IMR-90 (cell line): ENCODE results near the gene HMG20A. TPM values are rescaled to one million over a fixed set of nuclear protein-coding genes. Genes with fewer than 3 reads are reported as not detected.
A peak's percentile ranks its signal among the peaks of the same experiment; 100 is the strongest.

ENCODE experiments used
- ATAC-seq: fragments of 200-7000 bp; cut with Tn5 transposase; 2 replicates; pipeline ENCODE4 v1.9.1; 2020; ENCODE audit warnings: low read depth, mild to moderate bottlenecking, moderate library complexity
- BruUV-seq: library from RNA; stranded (reverse); fragments of 400-500 nt; replicated peaks from 2 replicates; lab custom pipeline; 2021; lab: Mats Ljungman, UMichigan
- CTCF ChIA-PET: fragments of 300-600 bp; formaldehyde crosslinking; extraction: SDS; loops from one replicate; lab custom pipeline; 2021; ENCODE audit warnings: antibody characterized with exemption; lab: Yijun Ruan, JAX
- POLR2A ChIA-PET: fragments of 300-600 bp; sonication (Branson Sonifier 250); formaldehyde crosslinking; loops from one replicate; lab custom pipeline; 2022; ENCODE audit warnings: antibody characterized with exemption; ENCODE audit not compliant: unreplicated experiment; lab: Charles Lee
- DNase-seq: peaks from one replicate; pipeline ENCODE4 v3.0.0; 2013
- H2AFZ ChIP-seq: replicated peaks from 2 replicates; pipeline ENCODE3; 2013; ENCODE audit warnings: low read length, mild to moderate bottlenecking; ENCODE audit not compliant: poor library complexity
- H2AK5ac ChIP-seq: 2 replicates; pipeline ENCODE4 v1.6.1; 2013; ENCODE audit warnings: low read depth, low read length, inconsistent platforms
- H2AK9ac ChIP-seq: replicated peaks from 2 replicates; pipeline ENCODE3; 2013; ENCODE audit warnings: mild to moderate bottlenecking, low read depth, low read length, moderate library complexity; ENCODE audit not compliant: poor library complexity
- H2BK120ac ChIP-seq: 2 replicates; pipeline ENCODE4 v1.6.1; 2013; ENCODE audit warnings: low read depth, low read length, inconsistent platforms
- H2BK15ac ChIP-seq: 3 replicates; pipeline ENCODE4 v1.6.1; 2013; ENCODE audit warnings: low read depth, low read length, inconsistent platforms
- H2BK20ac ChIP-seq: 2 replicates; pipeline ENCODE4 v1.6.1; 2013; ENCODE audit warnings: low read depth, mild to moderate bottlenecking, inconsistent platforms, low read length, moderate library complexity
- H2BK5ac ChIP-seq: 2 replicates; pipeline ENCODE4 v1.6.1; 2013; ENCODE audit warnings: mild to moderate bottlenecking, low read depth, low read length, inconsistent platforms; ENCODE audit not compliant: poor library complexity, severe bottlenecking
- H3K14ac ChIP-seq: replicated peaks from 2 replicates; pipeline ENCODE4 v1.6.1; 2013; ENCODE audit warnings: low read depth, low read length, inconsistent platforms
- H3K18ac ChIP-seq: 2 replicates; pipeline ENCODE4 v1.6.1; 2013; ENCODE audit warnings: low read depth, low read length, control low read depth
- H3K23ac ChIP-seq: 2 replicates; pipeline ENCODE4 v1.6.1; 2013; ENCODE audit warnings: low read depth, low read length, inconsistent platforms
- H3K27ac ChIP-seq: 2 replicates; pipeline ENCODE4 v1.5.1; 2013; ENCODE audit warnings: mild to moderate bottlenecking, control low read depth, low read length; ENCODE audit not compliant: insufficient read depth
- H3K27me3 ChIP-seq: 2 replicates; pipeline ENCODE4 v1.6.1; 2013; ENCODE audit warnings: low read length; ENCODE audit not compliant: control insufficient read depth, insufficient read depth
- H3K36me3 ChIP-seq: 2 replicates; pipeline ENCODE4 v1.6.1; 2013; ENCODE audit warnings: low read length, mixed read lengths; ENCODE audit not compliant: control insufficient read depth, insufficient read depth
- H3K4ac ChIP-seq: 2 replicates; pipeline ENCODE4 v1.6.1; 2013; ENCODE audit warnings: low read depth, low read length, inconsistent platforms
- H3K4me1 ChIP-seq: 2 replicates; pipeline ENCODE4 v1.6.1; 2013; ENCODE audit warnings: low read length, mixed read lengths; ENCODE audit not compliant: control insufficient read depth, insufficient read depth
- H3K4me2 ChIP-seq: 2 replicates; pipeline ENCODE4 v1.6.1; 2013; ENCODE audit warnings: low read depth, mild to moderate bottlenecking, control low read depth, low read length, moderate library complexity
- H3K4me3 ChIP-seq: 2 replicates; pipeline ENCODE4 v1.5.1; 2013; ENCODE audit warnings: low read depth, mild to moderate bottlenecking, control low read depth, low read length, moderate library complexity; ENCODE audit not compliant: insufficient read depth
- H3K56ac ChIP-seq: 2 replicates; pipeline ENCODE4 v1.6.1; 2013; ENCODE audit warnings: low read length, inconsistent platforms; ENCODE audit not compliant: insufficient read depth; ENCODE audit errors: extremely low read depth
- H3K79me1 ChIP-seq, 2 experiments: 2 replicates each; pipeline ENCODE4 v1.6.1; 2013; ENCODE audit warnings: low read length in 2 of 2, inconsistent platforms in 1 of 2, low read depth in 1 of 2
- H3K9ac ChIP-seq: 2 replicates; pipeline ENCODE4 v1.6.1; 2013; ENCODE audit warnings: low read depth, low read length, control low read depth
- H3K9me1 ChIP-seq: 2 replicates; pipeline ENCODE4 v1.6.1; 2013; ENCODE audit warnings: low read length, inconsistent platforms; ENCODE audit not compliant: insufficient read depth
- H3K9me3 ChIP-seq: 2 replicates; pipeline ENCODE4 v1.6.1; 2013; ENCODE audit warnings: low read length; ENCODE audit not compliant: control insufficient read depth, insufficient read depth
- H4K20me1 ChIP-seq: 2 replicates; pipeline ENCODE4 v1.6.1; 2013; ENCODE audit warnings: low read length, inconsistent platforms; ENCODE audit not compliant: insufficient read depth
- H4K5ac ChIP-seq: 2 replicates; pipeline ENCODE4 v1.6.1; 2013; ENCODE audit warnings: mild to moderate bottlenecking, low read depth, low read length, control low read depth
- H4K8ac ChIP-seq, 2 experiments: 2 replicates each; pipeline ENCODE4 v1.6.1; 2013; ENCODE audit warnings: low read depth in 2 of 2, low read length in 2 of 2, control low read depth in 1 of 2, inconsistent platforms in 1 of 2
- H4K91ac ChIP-seq: 2 replicates; pipeline ENCODE4 v1.6.1; 2013; ENCODE audit warnings: low read depth, low read length, inconsistent platforms; ENCODE audit not compliant: insufficient read depth
- CEBPB ChIP-seq: IDR thresholded peaks from 2 replicates; pipeline ENCODE4 v1.6.1; 2012; ENCODE audit warnings: low read depth, low read length, improper control_type of control experiment
- CHD1 ChIP-seq: IDR thresholded peaks from 2 replicates; pipeline ENCODE4 v1.6.1; 2012; ENCODE audit warnings: low read depth, low read length, improper control_type of control experiment
- ELK1 ChIP-seq: fragments of 150-350 bp; IDR thresholded peaks from 2 replicates; pipeline ENCODE4 v1.6.1; 2016; ENCODE audit warnings: low read depth, mild to moderate bottlenecking, low read length, moderate library complexity, borderline replicate concordance
- FOS ChIP-seq: fragments of 150-350 bp; IDR thresholded peaks from 2 replicates; pipeline ENCODE4 v1.6.1; 2016; ENCODE audit warnings: low read depth, low read length
- MAFK ChIP-seq: IDR thresholded peaks from 2 replicates; pipeline ENCODE4 v1.6.1; 2012; ENCODE audit warnings: low read depth, low read length, improper control_type of control experiment
- MAZ ChIP-seq: IDR thresholded peaks from 2 replicates; pipeline ENCODE4 v1.6.1; 2012; ENCODE audit warnings: low read depth, mild to moderate bottlenecking, low read length, improper control_type of control experiment, moderate library complexity, borderline replicate concordance
- MXI1 ChIP-seq: IDR thresholded peaks from 2 replicates; pipeline ENCODE4 v1.6.1; 2012; ENCODE audit warnings: low read depth, mild to moderate bottlenecking, low read length, moderate library complexity, borderline replicate concordance
- NFE2L2 ChIP-seq: fragments of 150-350 bp; IDR thresholded peaks from 2 replicates; pipeline ENCODE4 v1.6.1; 2016; ENCODE audit warnings: low read depth, mild to moderate bottlenecking, low read length
- POLR2A ChIP-seq: IDR thresholded peaks from 2 replicates; pipeline ENCODE4 v1.6.1; 2012; ENCODE audit warnings: mild to moderate bottlenecking, low read depth, low read length
- RAD21 ChIP-seq: IDR thresholded peaks from 2 replicates; pipeline ENCODE4 v1.6.1; 2012; ENCODE audit warnings: low read length, improper control_type of control experiment
- RCOR1 ChIP-seq: IDR thresholded peaks from 2 replicates; pipeline ENCODE4 v1.6.1; 2012; ENCODE audit warnings: mild to moderate bottlenecking, low read length, improper control_type of control experiment; ENCODE audit not compliant: insufficient replicate concordance
- SMC3 ChIP-seq: fragments of 150-350 bp; IDR thresholded peaks from 2 replicates; pipeline ENCODE4 v1.6.1; 2016; ENCODE audit warnings: low read depth, mild to moderate bottlenecking, antibody characterized with exemption, low read length, moderate library complexity
- WGBS, 2 experiments: methylation state at CpG; one replicate each; pipeline versions ENCODE4 v1.1.5 to v1.1.7; 2013; ENCODE audit warnings: missing lambda C conversion rate in 2 of 2; ENCODE audit not compliant: insufficient read length in 1 of 2; ENCODE audit errors: extremely low coverage in 2 of 2; 5-methylcytosine and 5-hydroxymethylcytosine counted together
- dilution Hi-C: fragments of 300-500 bp; cut with HindIII; formaldehyde crosslinking; loops from one replicate; pipeline ENCODE4 v1.14.3; 2018; ENCODE audit warnings: low sequenced_read_pairs; ENCODE audit not compliant: unreplicated experiment
- in situ Hi-C: fragments of 300-500 bp; cut with MboI; formaldehyde crosslinking; loops from 3 replicates; pipeline ENCODE4 v1.14.3; 2019; ENCODE audit warnings: low sequenced_read_pairs, inconsistent platforms, mixed read lengths
- intact Hi-C: fragments of 100-400 bp; cut with micrococcal nuclease; formaldehyde crosslinking; loops from 2 replicates; pipeline ENCODE4 v1.10.0; 2022
- polyA plus RNA-seq, 3 experiments: library from polyadenylated mRNA; depleted of rRNA; stranded (reverse); fragments of >200 nt; gene quantifications; 2 replicates each; pipeline ENCODE4 v1.2.3, GENCODE V29; 2012; ENCODE audit warnings: low replicate concordance in 1 of 3
- total RNA-seq: library from RNA; depleted of rRNA; stranded (reverse); fragments of >200 nt; gene quantifications from 2 replicates; pipeline ENCODE4 v1.2.3, GENCODE V29; 2012
- TF ChIP-seq, protein P1 (sequence below): conservative IDR thresholded peaks from 2 replicates; pipeline ENCODE4 v1.5.1; 2012; ENCODE audit warnings: mild to moderate bottlenecking, low read depth, low read length, improper control_type of control experiment
- TF ChIP-seq, protein P2 (sequence below): fragments of 150-350 bp; IDR thresholded peaks from 2 replicates; pipeline ENCODE4 v1.6.1; 2017; ENCODE audit warnings: mild to moderate bottlenecking, antibody characterized with exemption, low read length, low read depth

Gene HMG20A
- total and polyA plus RNA-seq, 2 of the 4 experiments (the other 2 are of a cell fraction), result 22.3 to 25.3 TPM

DNA sequence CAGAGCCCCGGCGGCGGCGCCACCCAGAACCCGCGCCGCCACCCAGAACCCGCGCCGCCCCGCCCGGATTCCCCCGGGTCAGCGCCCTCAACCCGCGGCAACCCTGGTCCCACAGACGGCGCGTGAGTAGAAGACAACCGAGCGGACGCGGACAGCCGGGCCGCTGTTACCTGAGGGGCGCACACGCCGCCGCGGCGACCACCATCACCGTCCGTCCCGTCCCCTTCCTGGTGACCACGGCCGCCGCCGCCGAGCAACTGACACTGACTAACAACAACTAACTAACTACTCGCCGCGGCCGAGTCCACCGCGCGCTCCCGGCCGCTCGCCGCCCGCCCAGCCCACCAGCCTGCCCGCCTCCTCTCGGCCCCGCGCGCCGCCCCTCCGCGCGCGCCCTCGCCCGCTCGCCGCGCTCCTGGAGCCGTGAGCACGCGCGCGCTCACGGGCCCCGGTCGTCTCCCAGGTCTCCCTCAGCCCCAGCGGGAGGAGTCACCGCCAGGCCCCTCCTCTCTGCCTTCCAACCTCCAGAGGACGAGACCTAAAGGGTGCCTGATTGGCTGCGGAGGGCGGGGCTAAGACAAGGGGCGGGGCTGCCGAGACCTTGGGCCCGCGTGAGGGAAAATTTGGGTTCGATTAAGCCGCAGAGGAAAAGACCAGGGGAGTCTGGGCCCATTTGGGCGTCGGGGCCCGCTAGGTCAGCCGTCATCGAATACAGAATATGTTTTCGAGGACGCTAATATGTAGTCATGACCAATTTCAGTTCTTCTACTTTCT is 665 bp upstream of the HMG20A start, which contains the start of gene PEAK1:
TSS of gene PEAK1 (minus strand) at position 269 of the 774 bp plus-strand sequence. CDS start 238,178 bp downstream, outside the sequence.
- peak within 1 kb of the TSS; percentile 87 to 98 for H4K8ac ChIP-seq
- peak within 1 kb of the TSS; percentile 98 for H3K4ac ChIP-seq
- H2AK5ac ChIP-seq, result peak within 1 kb of the TSS; percentile 93
- H4K91ac ChIP-seq, result peak within 1 kb of the TSS; percentile 95
- H3K4me1 ChIP-seq, result peaks cover 12% of the 10 kb centered on the region
- POLR2A ChIA-PET, result no interaction called here
- peak within 1 kb of the TSS; percentile 97 for H2AK9ac ChIP-seq
- peak within 1 kb of the TSS; percentile 92 for H2BK20ac ChIP-seq
- DNase-seq (peak; percentile 98), ATAC-seq (peak; percentile 95)
- BruUV-seq, result no TSS peak
- H3K9ac ChIP-seq, result peak within 1 kb of the TSS; percentile 98
- peak within 1 kb of the TSS; percentile 98 for H4K5ac ChIP-seq
- peak within 1 kb of the TSS; percentile 97 for H3K56ac ChIP-seq
- H2BK15ac ChIP-seq, result peak within 1 kb of the TSS; percentile 89
- H3K27me3 ChIP-seq, result no peaks in the 10 kb centered on the region
- no peaks in the 10 kb centered on the region for H3K9me3 ChIP-seq
- H3K4me2 ChIP-seq, result peak within 1 kb of the TSS; percentile 97
- peak within 1 kb of the TSS; percentile 91 for H3K18ac ChIP-seq
- peaks cover 11% of the 10 kb centered on the region for H3K9me1 ChIP-seq
- peak within 1 kb of the TSS; percentile 94 for H3K4me3 ChIP-seq
- H2BK5ac ChIP-seq, result peak within 1 kb of the TSS; percentile 96
- peak within 1 kb of the TSS; percentile 99 for H3K14ac ChIP-seq
- H3K79me1 ChIP-seq, result peaks cover 21 to 56% of the 10 kb centered on the region in 2 experiments
- peak within 1 kb of the TSS; percentile 99 for H2AFZ ChIP-seq
- H3K23ac ChIP-seq, result peak within 1 kb of the TSS; percentile 95
- in situ Hi-C loops (no loop called here), intact Hi-C loops (loop anchor here (2.0 kb wide), 5 partner anchors 37 to 301 kb away; no protein-coding TSS in a partner anchor), dilution Hi-C loops (no loop called here)
- 0% methylated on average over 43 of the region's 92 CpGs; no CpG with 5 or more reads in 1 of the 2 experiments for WGBS, 2 experiments
- peak within 1 kb of the TSS; percentile 99 for H3K27ac ChIP-seq
- H2BK120ac ChIP-seq, result peak within 1 kb of the TSS; percentile 93
- H3K36me3 ChIP-seq, result no peaks in the 10 kb centered on the region
- CTCF ChIA-PET, result interaction anchor here (0.5 to 1.7 kb wide), 2 partner anchors 9 to 301 kb away, joined by 3 to 5 read pairs; no protein-coding TSS in a partner anchor
- H4K20me1 ChIP-seq, result peaks cover 36% of the 10 kb centered on the region
- TF ChIP-seq SMC3, result no peak
- no peak for TF ChIP-seq CHD1
- TF ChIP-seq MAZ, result peak; percentile 62; the same call in 1 of the 2 replicates
- TF ChIP-seq, protein P1, sequence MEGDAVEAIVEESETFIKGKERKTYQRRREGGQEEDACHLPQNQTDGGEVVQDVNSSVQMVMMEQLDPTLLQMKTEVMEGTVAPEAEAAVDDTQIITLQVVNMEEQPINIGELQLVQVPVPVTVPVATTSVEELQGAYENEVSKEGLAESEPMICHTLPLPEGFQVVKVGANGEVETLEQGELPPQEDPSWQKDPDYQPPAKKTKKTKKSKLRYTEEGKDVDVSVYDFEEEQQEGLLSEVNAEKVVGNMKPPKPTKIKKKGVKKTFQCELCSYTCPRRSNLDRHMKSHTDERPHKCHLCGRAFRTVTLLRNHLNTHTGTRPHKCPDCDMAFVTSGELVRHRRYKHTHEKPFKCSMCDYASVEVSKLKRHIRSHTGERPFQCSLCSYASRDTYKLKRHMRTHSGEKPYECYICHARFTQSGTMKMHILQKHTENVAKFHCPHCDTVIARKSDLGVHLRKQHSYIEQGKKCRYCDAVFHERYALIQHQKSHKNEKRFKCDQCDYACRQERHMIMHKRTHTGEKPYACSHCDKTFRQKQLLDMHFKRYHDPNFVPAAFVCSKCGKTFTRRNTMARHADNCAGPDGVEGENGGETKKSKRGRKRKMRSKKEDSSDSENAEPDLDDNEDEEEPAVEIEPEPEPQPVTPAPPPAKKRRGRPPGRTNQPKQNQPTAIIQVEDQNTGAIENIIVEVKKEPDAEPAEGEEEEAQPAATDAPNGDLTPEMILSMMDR, result no peak
- TF ChIP-seq CEBPB, result no peak
- TF ChIP-seq, protein P2, sequence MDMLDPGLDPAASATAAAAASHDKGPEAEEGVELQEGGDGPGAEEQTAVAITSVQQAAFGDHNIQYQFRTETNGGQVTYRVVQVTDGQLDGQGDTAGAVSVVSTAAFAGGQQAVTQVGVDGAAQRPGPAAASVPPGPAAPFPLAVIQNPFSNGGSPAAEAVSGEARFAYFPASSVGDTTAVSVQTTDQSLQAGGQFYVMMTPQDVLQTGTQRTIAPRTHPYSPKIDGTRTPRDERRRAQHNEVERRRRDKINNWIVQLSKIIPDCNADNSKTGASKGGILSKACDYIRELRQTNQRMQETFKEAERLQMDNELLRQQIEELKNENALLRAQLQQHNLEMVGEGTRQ, result no peak
- no peak for TF ChIP-seq NFE2L2
- TF ChIP-seq MAFK, result no peak
- TF ChIP-seq RAD21, result peak; percentile 1; the same call in 1 of the 2 replicates
- no peak for TF ChIP-seq FOS
- TF ChIP-seq ELK1, result no peak
- peak; percentile 91 for TF ChIP-seq POLR2A
- peak; percentile 70; the same call in 1 of the 2 replicates for TF ChIP-seq MXI1
- no peak for TF ChIP-seq RCOR1
